Stimulated activated CD8-positive, alpha-beta memory T cell treated with anti-CD3 and anti-CD28 coated beads, Interleukin-7, amount 100 ng/mL, for 48 hours (primary cell): ENCODE results near the gene PATE1.

Experiments
- DNase-seq, 2 donors: peaks; one replicate each; pipeline ENCODE4 v3.0.0-alpha.2; 2020; ENCODE audit warnings: low read depth in 1 of 2; ENCODE audit errors: extremely low read depth in 1 of 2

The PATE1 gene

GRCh38 chr11:125787827-125788226 lies 41.7 kb downstream of the PATE1 start, which contains the start of gene PATE3:
Gene PATE3 (plus strand): TSS chr11:125788127. CDS start chr11:125788152, 25 bp downstream.
- DNase-seq = no peak

- DNase-seq = no peak
Measured at GRCh38 chr11:125790825-125791224, 44.7 kb downstream of the PATE1 start.

GRCh38 chr11:125797641-125798040 lies 51.6 kb downstream of the PATE1 start:
- DNase-seq = no peak
